HepG2 (cell line): ENCODE results near the gene GAL3ST2. TPM values are rescaled to one million over a fixed set of nuclear protein-coding genes. Genes with fewer than 3 reads are reported as not detected.

Source experiments
- ARID5B ChIP-seq: IDR thresholded peaks from 2 replicates; pipeline ENCODE4 v1.4.0; 2020; ENCODE audit warnings: mild to moderate bottlenecking, missing genetic modification reagents
- CREB3 ChIP-seq: sonication (generic); formaldehyde crosslinking; IDR thresholded peaks from 2 replicates; pipeline ENCODE4 v1.5.0; 2020; ENCODE audit warnings: missing genetic modification reagents
- EEA1 ChIP-seq: sonication (generic); formaldehyde crosslinking; IDR thresholded peaks from 2 replicates; pipeline ENCODE4 v1.5.1; 2020; ENCODE audit warnings: mild to moderate bottlenecking, missing genetic modification reagents, borderline replicate concordance
- ERF ChIP-seq: IDR thresholded peaks from 2 replicates; pipeline ENCODE4 v1.6.1; 2018; ENCODE audit warnings: missing biosample characterization, missing genetic modification reagents
- FOXA1 ChIP-seq, 2 experiments: fragments of 450-650 bp in 1 of 2; sonication (generic) in 1 of 2; formaldehyde crosslinking in 1 of 2; IDR thresholded peaks; 2 replicates each; pipeline versions ENCODE4 v1.4.0 to v1.6.1; 2016 to 2020; ENCODE audit warnings: missing genetic modification reagents in 1 of 2
- FOXJ3 ChIP-seq: sonication (generic); formaldehyde crosslinking; IDR thresholded peaks from 2 replicates; pipeline ENCODE4 v1.4.0; 2020; ENCODE audit warnings: missing genetic modification reagents, mild to moderate bottlenecking, borderline replicate concordance
- GATA4 ChIP-seq: sonication (generic); IDR thresholded peaks from 2 replicates; pipeline ENCODE4 v1.6.1; 2016; ENCODE audit warnings: antibody characterized with exemption, low read depth, borderline replicate concordance
- KDM1A ChIP-seq: IDR thresholded peaks from 2 replicates; pipeline ENCODE4 v1.6.1; 2016; ENCODE audit warnings: missing compliant biosample characterization
- MXD4 ChIP-seq: IDR thresholded peaks from 2 replicates; pipeline ENCODE4 v1.6.1; 2016; ENCODE audit warnings: mild to moderate bottlenecking, missing biosample characterization, missing genetic modification reagents
- MYPOP ChIP-seq: sonication (generic); formaldehyde crosslinking; IDR thresholded peaks from 2 replicates; pipeline ENCODE4 v1.8.1; 2023; ENCODE audit warnings: mild to moderate bottlenecking, moderate library complexity, missing genetic modification reagents
- PAF1 ChIP-seq: IDR thresholded peaks from 2 replicates; pipeline ENCODE4 v1.6.1; 2016; ENCODE audit warnings: missing genetic modification reagents, missing compliant biosample characterization
- RELA ChIP-seq: sonication (generic); formaldehyde crosslinking; IDR thresholded peaks from 2 replicates; pipeline ENCODE4 v1.4.0; 2020; ENCODE audit warnings: missing genetic modification reagents
- SIN3A ChIP-seq: IDR thresholded peaks from 2 replicates; pipeline ENCODE4 v1.6.1; 2011; ENCODE audit warnings: low read depth, mild to moderate bottlenecking, control low read depth, low read length, borderline replicate concordance
- STAT5B ChIP-seq: sonication (generic); formaldehyde crosslinking; IDR thresholded peaks from 2 replicates; pipeline ENCODE4 v1.4.0; 2020; ENCODE audit warnings: missing genetic modification reagents
- TAF1 ChIP-seq: sonication (generic); formaldehyde crosslinking; IDR thresholded peaks from 2 replicates; pipeline ENCODE4 v1.4.0; 2020; ENCODE audit warnings: missing genetic modification reagents
- ZBTB37 ChIP-seq: sonication (generic); formaldehyde crosslinking; IDR thresholded peaks from 2 replicates; pipeline ENCODE4 v1.4.0; 2020; ENCODE audit warnings: mild to moderate bottlenecking, missing genetic modification reagents
- ZBTB46 ChIP-seq: sonication (generic); formaldehyde crosslinking; IDR thresholded peaks from 2 replicates; pipeline ENCODE4 v1.4.0; 2020; ENCODE audit warnings: mild to moderate bottlenecking, missing genetic modification reagents, borderline replicate concordance
- ZNF224 ChIP-seq: sonication (generic); formaldehyde crosslinking; IDR thresholded peaks from 2 replicates; pipeline ENCODE4 v1.5.0; 2020; ENCODE audit warnings: mild to moderate bottlenecking, missing genetic modification reagents
- ZNF562 ChIP-seq: sonication (generic); formaldehyde crosslinking; IDR thresholded peaks from 2 replicates; pipeline ENCODE4 v1.8.0; 2022; ENCODE audit warnings: missing genetic modification reagents, borderline replicate concordance
- ZUFSP ChIP-seq: sonication (generic); formaldehyde crosslinking; IDR thresholded peaks from 2 replicates; pipeline ENCODE4 v1.9.0; 2021; ENCODE audit warnings: missing genetic modification reagents, mild to moderate bottlenecking, borderline replicate concordance
- polyA plus RNA-seq, 8 experiments: library from polyadenylated mRNA; depleted of rRNA in 3 of 8; stranded (reverse) in 7 of 8; unstranded in 1 of 8; fragments of >200 nt; fragmentation: Illumina TruSeq in 4 of 8; extraction: Trizol in 4 of 8; gene quantifications; 2 replicates each; pipeline versions ENCODE4 v1.2.1 to v1.2.3, GENCODE V29; 2011 to 2016; ENCODE audit warnings: low read depth in 4 of 8, missing spikeins in 1 of 8, mixed read lengths in 1 of 8; ENCODE audit not compliant: insufficient read depth in 1 of 8
- total RNA-seq, 5 experiments: library from RNA; depleted of rRNA; stranded (reverse); fragments of >200 nt; fragmentation: Illumina TruSeq; extraction: Trizol; gene quantifications; 2 replicates each; pipeline ENCODE4 v1.2.3, GENCODE V29; 2016; ENCODE audit warnings: low read depth in 1 of 5

The GAL3ST2 gene
- total and polyA plus RNA-seq, 2 of the 13 experiments (the other 11 are each of a cell fraction or from before 2014, with no cell fraction given), result 0.17 to 0.20 TPM

GRCh38 chr2:241818943-241819270 is 42.3 kb downstream of the GAL3ST2 start (continued):
- peak; percentile 55; the same call in 1 of the 2 replicates for TF ChIP-seq RELA
- TF ChIP-seq GATA4, result no peak; the same call in 1 of the 2 replicates
- peak; percentile 64; the same call in 1 of the 2 replicates for TF ChIP-seq KDM1A (CRISPR knock-in tag)
- peak; percentile 38; the same call in 1 of the 2 replicates for TF ChIP-seq EEA1 (CRISPR knock-in tag)
- TF ChIP-seq MXD4 (CRISPR knock-in tag), result peak; percentile 68
- peak; percentile 89 for TF ChIP-seq ZNF224
- no peak for TF ChIP-seq CREB3 (CRISPR knock-in tag)
- TF ChIP-seq TAF1 (CRISPR knock-in tag), result no peak
- TF ChIP-seq STAT5B (CRISPR knock-in tag), result no peak
- no peak for TF ChIP-seq ZUFSP
- TF ChIP-seq SIN3A, result no peak
- peak; percentile 83 for TF ChIP-seq PAF1 (CRISPR knock-in tag)
- peak; percentile 93; the same call in 1 of the 2 replicates for TF ChIP-seq MYPOP (CRISPR knock-in tag)
- TF ChIP-seq ARID5B, result peak; percentile 91
- TF ChIP-seq FOXJ3 (CRISPR knock-in tag), result no peak; the same call in 1 of the 2 replicates
- no peak for TF ChIP-seq ZBTB46 (CRISPR knock-in tag)
- TF ChIP-seq FOXA1 (IDR thresholded peaks at IDR 0.05), result no peak
- TF ChIP-seq FOXA1 (CRISPR knock-in tag; IDR thresholded peaks at IDR 0.05), result peak; percentile 68
- 0 out of 2 replicates have a peak, but pooled peaks have one; percentile 41 for TF ChIP-seq ZBTB37 (CRISPR knock-in tag)
- peak; percentile 89 for TF ChIP-seq ERF (CRISPR knock-in tag)
- peak; percentile 60; the same call in 1 of the 2 replicates for TF ChIP-seq ZNF562
